Suprapubic skin (tissue), 4 donors: ENCODE data around the gene MBIP. TPM values are rescaled to one million over a fixed set of nuclear protein-coding genes. Genes with fewer than 3 reads are reported as not detected.
A peak's percentile ranks its signal among the peaks of the same experiment; 100 is the strongest.

Experiments used
- DNase-seq, 2 donors: peaks; one replicate each; pipeline ENCODE4 v3.0.0-alpha.2; 2019; ENCODE audit warnings: low spot score in 2 of 2
- H3K27ac ChIP-seq: fragments of 200-600 bp; sonication (generic); one replicate; pipeline ENCODE4 v1.5.1; 2019
- H3K27me3 ChIP-seq: fragments of 200-600 bp; sonication (generic); one replicate; pipeline ENCODE4 v1.5.1; 2019
- H3K36me3 ChIP-seq: fragments of 200-600 bp; sonication (generic); one replicate; pipeline ENCODE4 v1.5.1; 2019
- H3K4me1 ChIP-seq: fragments of 200-600 bp; sonication (generic); one replicate; pipeline ENCODE4 v1.5.1; 2019
- H3K4me3 ChIP-seq: fragments of 200-600 bp; sonication (generic); one replicate; pipeline ENCODE4 v1.5.1; 2019; ENCODE audit warnings: mild to moderate bottlenecking
- H3K9me3 ChIP-seq: fragments of 200-600 bp; sonication (generic); one replicate; pipeline ENCODE4 v1.5.1; 2019
- EP300 ChIP-seq: sonication (generic); formaldehyde crosslinking; IDR thresholded peaks from one replicate; pipeline ENCODE4 v1.6.1; 2017; ENCODE audit warnings: antibody characterized with exemption
- POLR2A ChIP-seq, 2 donors: fragments of 450-650 bp; IDR thresholded peaks; one replicate each; pipeline ENCODE4 v1.6.1; 2017; ENCODE audit warnings: antibody characterized with exemption in 2 of 2, mild to moderate bottlenecking in 2 of 2, moderate library complexity in 2 of 2
- POLR2AphosphoS5 ChIP-seq, 3 donors: sonication (generic); formaldehyde crosslinking; IDR thresholded peaks; one replicate each; pipeline ENCODE4 v1.6.1; 2017; ENCODE audit warnings: antibody characterized with exemption in 3 of 3
- WGBS: methylation state at CpG from one replicate; pipeline ENCODE4 v1.1.5; 2018; 5-methylcytosine and 5-hydroxymethylcytosine counted together
- total RNA-seq, 4 donors: library from RNA; depleted of rRNA; stranded (reverse); fragments of >200 nt; gene quantifications; one replicate each; pipeline ENCODE4 v1.1.0, GENCODE V29; 2016
- TF ChIP-seq, protein P1 (sequence below), 2 donors: fragments of 200-600 bp in 1 of 2; fragments of 450-650 bp in 1 of 2; sonication (generic) in 1 of 2; IDR thresholded peaks; one replicate each; pipeline ENCODE4 v1.5.1; 2016 to 2019; ENCODE audit warnings: antibody characterized with exemption in 2 of 2, mild to moderate bottlenecking in 1 of 2, moderate library complexity in 1 of 2

MBIP gene
- total RNA-seq, 4 donors from 2014 or later = 21.7 to 32.8 (median 25.2) TPM

DNA sequence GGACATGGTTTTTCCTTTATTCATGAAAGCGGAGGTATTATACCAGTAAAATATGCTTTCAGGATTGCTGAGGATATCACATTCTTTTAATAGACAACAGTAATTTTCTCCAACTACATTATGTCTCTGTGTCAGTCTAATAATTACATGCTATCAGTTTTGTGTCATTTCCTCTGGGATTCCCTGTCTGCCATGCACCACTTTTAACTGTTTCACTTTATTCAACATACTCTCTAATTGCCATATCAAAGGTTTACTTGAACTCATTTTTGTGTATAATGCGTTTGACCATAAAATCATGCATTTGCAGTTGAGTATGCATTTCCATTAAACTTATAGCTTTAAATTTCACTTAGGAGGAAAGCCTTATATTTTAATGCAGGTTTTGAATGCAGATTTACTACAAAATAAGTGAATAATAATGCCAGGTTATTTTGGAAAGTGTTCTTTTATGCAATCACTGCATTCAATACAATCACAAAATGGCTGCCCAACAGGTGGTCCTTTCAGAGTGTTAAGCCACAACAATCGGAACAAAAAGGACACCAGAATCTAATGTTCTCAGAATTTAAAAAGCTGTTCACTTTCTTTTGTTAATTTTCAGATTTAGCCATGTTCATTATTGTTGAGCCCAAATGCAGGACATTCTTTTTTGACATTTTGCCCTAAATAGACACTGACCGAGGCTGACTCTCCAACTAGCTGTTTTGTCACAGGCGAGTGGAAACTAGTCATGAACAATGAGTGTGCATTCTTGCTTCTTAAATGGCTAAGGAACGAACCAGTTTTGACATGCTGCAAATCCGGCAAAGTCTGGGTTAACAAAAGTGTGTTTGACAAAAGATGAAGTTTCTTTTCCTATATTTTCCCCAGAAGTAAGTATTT is 40.9 kb downstream of the MBIP start:
- Histone ChIP-seq H3K9me3 (no peaks in the 10 kb centered on the region), H3K27ac (no peak overlapping the region), H3K27me3 (peaks cover 22% of the 10 kb centered on the region), H3K4me3 (no peak overlapping the region), H3K4me1 (no peaks in the 10 kb centered on the region), H3K36me3 (no peaks in the 10 kb centered on the region)
- DNase-seq = no peak
- TF ChIP-seq POLR2AphosphoS5 (IDR thresholded peaks at IDR 0.05) = no peak
- TF ChIP-seq, protein P1, sequence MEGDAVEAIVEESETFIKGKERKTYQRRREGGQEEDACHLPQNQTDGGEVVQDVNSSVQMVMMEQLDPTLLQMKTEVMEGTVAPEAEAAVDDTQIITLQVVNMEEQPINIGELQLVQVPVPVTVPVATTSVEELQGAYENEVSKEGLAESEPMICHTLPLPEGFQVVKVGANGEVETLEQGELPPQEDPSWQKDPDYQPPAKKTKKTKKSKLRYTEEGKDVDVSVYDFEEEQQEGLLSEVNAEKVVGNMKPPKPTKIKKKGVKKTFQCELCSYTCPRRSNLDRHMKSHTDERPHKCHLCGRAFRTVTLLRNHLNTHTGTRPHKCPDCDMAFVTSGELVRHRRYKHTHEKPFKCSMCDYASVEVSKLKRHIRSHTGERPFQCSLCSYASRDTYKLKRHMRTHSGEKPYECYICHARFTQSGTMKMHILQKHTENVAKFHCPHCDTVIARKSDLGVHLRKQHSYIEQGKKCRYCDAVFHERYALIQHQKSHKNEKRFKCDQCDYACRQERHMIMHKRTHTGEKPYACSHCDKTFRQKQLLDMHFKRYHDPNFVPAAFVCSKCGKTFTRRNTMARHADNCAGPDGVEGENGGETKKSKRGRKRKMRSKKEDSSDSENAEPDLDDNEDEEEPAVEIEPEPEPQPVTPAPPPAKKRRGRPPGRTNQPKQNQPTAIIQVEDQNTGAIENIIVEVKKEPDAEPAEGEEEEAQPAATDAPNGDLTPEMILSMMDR (IDR thresholded peaks at IDR 0.05) = no peak
- TF ChIP-seq EP300 = no peak
- TF ChIP-seq POLR2A (IDR thresholded peaks at IDR 0.05) = no peak
- 52% methylated on average over 7 of the region's 7 CpGs for WGBS

- Histone ChIP-seq H3K9me3 (no peaks in the 10 kb centered on the region), H3K27ac (no peak overlapping the region), H3K36me3 (no peaks in the 10 kb centered on the region), H3K27me3 (peaks cover 54% of the 10 kb centered on the region), H3K4me1 (peaks cover 9% of the 10 kb centered on the region), H3K4me3 (no peak overlapping the region)
- DNase-seq = no peak
- TF ChIP-seq POLR2AphosphoS5 (IDR thresholded peaks at IDR 0.05) (no peak), EP300 (no peak), POLR2A (IDR thresholded peaks at IDR 0.05) (no peak)
- TF ChIP-seq, protein P1 (IDR thresholded peaks at IDR 0.05) = no peak
- 92% methylated on average over 3 of the region's 3 CpGs for WGBS
Observed at GRCh38 chr14:36275741-36276140, 44.7 kb downstream of the MBIP start.

DNA sequence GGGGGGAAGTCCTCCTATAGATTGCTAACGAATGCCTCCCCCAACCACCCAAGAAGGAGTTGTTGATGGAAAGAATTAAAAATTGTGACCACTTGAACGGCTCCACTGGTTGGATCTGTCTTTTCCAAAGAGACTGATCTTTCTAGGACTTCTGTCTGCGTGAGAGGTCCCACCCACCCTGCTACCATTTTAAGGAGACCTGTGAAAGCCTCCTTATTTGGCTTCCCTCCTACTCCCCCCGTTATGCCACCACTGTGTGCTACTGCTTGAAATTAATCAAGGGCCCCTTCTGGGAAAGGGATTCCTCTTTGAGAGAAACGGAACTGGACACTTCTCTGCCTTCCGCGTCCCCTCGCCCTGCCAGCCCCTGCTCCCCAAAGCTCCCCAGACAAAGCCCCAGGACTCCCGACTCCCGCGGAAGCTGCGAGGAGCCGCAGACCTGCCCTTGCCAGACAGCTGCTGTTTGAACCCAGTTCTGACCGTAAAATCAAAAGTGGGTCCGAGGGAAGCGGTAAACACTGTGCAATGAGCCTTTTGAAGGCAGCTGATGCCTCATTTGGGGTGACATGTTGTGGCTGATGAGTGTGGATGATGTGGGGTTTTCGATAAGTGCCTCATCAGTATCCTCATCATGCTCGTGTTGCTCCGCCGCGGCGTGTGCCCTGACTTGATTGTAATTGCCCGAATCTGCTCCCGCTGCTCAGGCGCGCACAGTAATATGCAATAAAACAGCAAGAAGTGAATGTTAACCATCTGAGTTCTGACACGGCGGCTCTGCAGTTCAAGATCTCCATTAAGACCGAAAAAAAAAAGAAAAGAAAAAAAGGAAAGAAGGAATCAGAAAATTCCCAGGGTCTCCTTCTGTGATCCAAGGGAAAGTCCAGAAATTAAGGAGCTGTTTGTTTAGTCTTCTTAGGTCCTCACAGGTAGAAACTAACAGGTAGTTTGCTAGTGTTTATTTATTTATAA is 48.2 kb downstream of the MBIP start:
- Histone ChIP-seq H3K27ac (no peak overlapping the region), H3K4me3 (peak overlapping the region; percentile 37), H3K27me3 (peaks cover 41% of the 10 kb centered on the region)

DNA sequence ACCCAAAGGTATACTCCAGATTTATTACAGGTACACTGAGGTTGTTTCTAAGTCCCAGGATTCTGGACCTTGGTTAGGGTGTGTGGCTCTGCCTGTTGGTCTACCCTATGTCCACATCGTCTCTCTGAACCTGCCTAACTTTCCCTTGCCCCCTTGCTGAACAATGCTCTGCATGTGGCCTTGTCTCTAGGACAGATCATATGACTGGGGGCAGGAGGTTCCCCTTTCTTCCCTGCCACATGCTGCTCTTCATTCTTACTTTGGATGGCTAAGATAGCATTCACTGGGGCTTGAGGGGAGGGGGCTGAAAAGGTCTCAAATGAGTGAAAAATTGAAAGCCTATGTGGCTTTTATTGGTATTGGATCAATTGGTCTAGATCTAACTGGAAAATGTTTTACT is 49.2 kb downstream of the MBIP start:
- no peak overlapping the region for H3K4me3 ChIP-seq
- H3K9me3 ChIP-seq = no peaks in the 10 kb centered on the region
- 84% methylated on average over 1 of the region's 1 CpG for WGBS
- no peak overlapping the region for H3K27ac ChIP-seq
- H3K27me3 ChIP-seq = peaks cover 41% of the 10 kb centered on the region
- no peak for TF ChIP-seq POLR2A (IDR thresholded peaks at IDR 0.05)
- no peak for TF ChIP-seq EP300
- TF ChIP-seq, protein P1 (IDR thresholded peaks at IDR 0.05) = no peak
- no peak for TF ChIP-seq POLR2AphosphoS5 (IDR thresholded peaks at IDR 0.05)
- DNase-seq = no peak
- H3K36me3 ChIP-seq = no peaks in the 10 kb centered on the region
- peaks cover 9% of the 10 kb centered on the region for H3K4me1 ChIP-seq

More for the DNA sequence above, 48.2 kb downstream of the MBIP start:
- DNase-seq = no peak
- WGBS = 33% methylated on average over 29 of the region's 29 CpGs
- Histone ChIP-seq H3K9me3 (no peaks in the 10 kb centered on the region), H3K4me1 (peaks cover 9% of the 10 kb centered on the region), H3K36me3 (no peaks in the 10 kb centered on the region)
- TF ChIP-seq, protein P1 (IDR thresholded peaks at IDR 0.05) = no peak
- TF ChIP-seq POLR2AphosphoS5 (IDR thresholded peaks at IDR 0.05) (no peak), POLR2A (IDR thresholded peaks at IDR 0.05) (no peak), EP300 (no peak)

DNA sequence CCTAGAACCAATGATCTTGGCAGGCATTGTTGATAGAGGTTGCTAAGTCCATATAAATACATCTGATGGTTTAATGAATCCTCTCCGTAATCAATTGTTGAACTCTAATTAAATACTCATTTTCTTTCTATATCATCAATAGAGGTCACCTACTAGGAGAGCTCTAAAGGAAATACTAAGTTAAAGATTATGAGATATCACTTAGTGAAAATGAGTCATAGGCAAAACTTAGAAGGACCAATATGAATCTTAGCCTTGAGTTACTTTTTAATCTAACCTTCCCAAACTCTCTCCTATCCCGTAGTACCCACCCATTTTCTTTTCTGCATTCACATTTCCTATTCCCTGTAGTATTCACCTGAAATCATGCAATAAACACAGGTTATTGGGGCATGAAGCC is 50.2 kb downstream of the MBIP start:
- no peak overlapping the region for H3K4me3 ChIP-seq
- no peaks in the 10 kb centered on the region for H3K9me3 ChIP-seq
- 94% methylated on average over 2 of the region's 2 CpGs for WGBS
- peaks cover 9% of the 10 kb centered on the region for H3K4me1 ChIP-seq
- no peak for DNase-seq
- no peaks in the 10 kb centered on the region for H3K36me3 ChIP-seq
- no peak overlapping the region for H3K27ac ChIP-seq
- TF ChIP-seq, protein P1 (IDR thresholded peaks at IDR 0.05) = no peak
- TF ChIP-seq EP300 = no peak
- no peak for TF ChIP-seq POLR2A (IDR thresholded peaks at IDR 0.05)
- TF ChIP-seq POLR2AphosphoS5 (IDR thresholded peaks at IDR 0.05) = no peak
- H3K27me3 ChIP-seq = peaks cover 36% of the 10 kb centered on the region
